HG02798 (cell line): ENCODE data around the gene MYL5.
"Not testable (repeated sequence)": the region's sequence is repeated elsewhere in the genome, so short reads cannot be mapped to it uniquely, and the experiment has no call there.

Experiments
- ATAC-seq: cut with Tn5 transposase; IDR thresholded peaks from one replicate; pipeline ENCODE4 v1.9.1; 2021; ENCODE audit warnings: mild to moderate bottlenecking; ENCODE audit not compliant: unreplicated experiment, poor library complexity

Gene MYL5

DNA sequence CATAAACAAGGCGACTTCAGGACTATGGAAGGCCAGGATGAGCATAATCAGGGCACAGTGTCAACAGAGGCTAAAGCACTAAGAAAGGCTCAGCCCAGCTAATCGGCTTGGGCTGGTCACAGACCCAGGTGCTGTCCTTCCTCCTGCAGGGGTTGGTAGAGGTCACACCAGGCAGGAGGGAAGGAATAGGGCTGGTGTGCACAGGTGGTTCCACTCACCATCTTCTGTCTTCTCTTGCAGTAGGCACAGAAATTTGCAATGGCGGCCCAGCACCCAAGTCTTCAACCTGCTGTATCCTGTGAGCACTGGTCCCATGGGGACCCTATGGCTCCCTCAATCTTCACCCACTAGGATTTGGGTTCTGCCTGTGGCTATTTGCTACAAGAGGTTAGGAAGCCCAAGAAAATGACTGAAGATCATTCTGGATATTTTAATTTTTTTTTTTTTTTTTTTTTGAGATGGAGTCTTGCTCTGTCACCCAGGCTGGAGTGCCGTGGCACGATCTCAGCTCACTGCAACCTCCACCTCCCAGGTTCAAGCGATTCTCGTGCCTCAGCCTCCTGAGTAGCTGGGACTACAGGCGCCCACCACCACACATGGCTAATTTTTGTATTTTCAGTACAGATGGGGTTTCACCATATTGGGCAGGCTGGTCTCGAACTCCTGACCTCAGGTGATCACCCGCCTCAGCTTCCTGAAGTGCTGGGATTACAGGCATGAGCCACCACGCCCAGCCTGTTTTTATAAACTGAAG, 4.4 kb upstream of the MYL5 start:
- ATAC-seq = not testable (repeated sequence)

DNA sequence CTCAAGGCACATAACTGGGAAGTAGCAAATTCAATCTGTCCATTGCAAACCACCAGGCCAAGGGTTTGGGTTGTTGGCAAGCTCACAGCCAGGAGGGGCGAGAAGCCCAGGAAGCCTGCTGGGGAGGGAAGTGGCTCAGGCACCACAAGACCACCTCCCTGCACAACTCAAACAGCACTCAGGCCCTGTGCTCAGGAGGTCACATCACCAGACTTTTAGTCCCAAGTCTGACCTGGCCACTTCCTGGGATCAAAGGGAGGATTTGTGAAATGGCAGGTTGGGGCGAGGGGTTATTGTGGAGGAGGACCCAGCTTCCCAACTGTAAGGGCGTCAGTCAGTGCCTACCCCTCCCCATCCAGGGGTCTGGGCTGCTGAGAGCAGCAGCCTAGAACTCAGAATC, 2.6 kb upstream of the MYL5 start:
- no peak for ATAC-seq

- no peak for ATAC-seq
Measured at GRCh38 chr4:673349-674091, 822 bp upstream of the MYL5 start.

DNA sequence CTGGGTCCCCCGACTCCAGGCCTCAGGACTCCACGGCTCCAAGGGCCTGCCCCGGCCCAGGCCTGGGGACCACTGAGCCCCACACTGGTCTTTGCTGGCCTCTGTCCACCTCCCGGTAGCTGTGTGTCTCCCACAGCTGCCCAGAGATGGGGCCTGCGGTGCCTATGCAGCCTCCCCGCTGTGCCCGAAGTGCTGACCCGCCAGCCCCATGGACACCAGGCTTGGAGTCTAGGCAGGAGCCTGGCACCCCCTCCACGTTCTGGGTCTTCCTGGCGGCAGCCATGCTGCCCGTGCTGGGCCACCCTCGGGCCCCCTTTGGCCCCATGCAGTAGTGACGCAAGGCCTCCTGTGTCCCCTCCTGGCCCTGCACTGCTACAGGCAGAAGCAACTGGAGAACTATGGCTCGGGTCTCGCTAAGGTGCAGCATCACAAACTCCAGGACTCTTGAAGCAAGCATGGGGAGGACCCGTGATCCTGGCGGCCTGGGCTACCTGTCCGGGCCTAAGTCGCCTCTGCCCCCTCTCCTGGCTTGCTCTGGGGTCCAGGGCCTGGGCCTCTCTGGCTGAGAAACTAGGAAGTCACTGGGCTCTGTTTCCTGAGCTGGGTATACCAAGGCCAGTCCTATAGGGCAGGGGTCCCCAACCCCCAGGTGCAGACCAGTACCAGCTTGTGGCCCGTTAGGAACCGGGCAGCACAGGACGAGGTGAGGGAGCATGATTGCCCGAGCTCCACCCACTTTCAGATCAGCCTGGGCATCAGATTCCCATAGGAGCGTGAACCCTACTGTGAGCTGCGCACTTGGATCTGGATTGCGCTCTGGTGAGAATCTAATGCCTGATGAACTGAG, 917 bp downstream of the MYL5 start:
- ATAC-seq = no peak

DNA sequence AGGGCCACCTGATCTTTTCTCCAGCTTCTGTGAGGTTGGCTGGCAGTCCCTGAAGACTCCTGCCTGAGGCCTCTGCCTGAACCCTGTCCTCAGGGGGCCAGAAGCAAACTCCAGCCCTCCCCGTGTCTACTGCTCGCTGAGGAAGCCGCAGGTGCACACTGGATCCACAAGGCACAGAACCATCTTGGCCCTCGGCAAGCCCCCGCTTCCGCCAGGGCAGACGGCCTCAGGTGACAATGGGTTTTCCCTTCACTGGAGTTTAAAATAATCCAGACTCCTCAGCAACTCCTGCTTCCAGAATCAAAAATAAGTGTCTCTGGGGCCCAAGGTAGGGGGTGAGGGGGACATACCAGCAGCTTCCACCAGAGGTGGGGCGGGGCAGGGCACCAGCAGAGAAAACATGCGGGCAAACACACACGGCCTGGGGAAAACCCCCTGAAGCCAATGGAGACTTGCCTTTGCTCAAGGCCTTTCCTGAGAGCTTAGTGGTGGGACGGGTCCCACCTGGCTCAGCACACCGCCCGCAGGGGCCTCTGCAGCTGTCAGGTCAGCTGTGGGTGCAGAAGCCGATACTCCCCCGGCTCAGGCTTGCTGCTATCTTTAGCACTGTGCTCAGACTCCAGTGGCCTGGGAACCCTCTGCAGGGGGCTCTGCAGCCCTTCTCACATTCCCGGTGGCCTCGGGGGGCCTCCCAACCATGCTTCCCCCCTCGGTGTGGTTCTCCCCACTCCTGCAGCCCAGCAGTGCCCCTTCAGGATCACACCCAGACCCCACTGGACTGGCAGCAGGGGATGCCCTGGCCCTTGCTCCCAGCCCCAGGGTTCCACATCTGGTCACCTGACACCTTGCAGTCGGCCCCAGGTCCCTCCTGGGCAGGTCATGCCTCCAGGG, 1.9 kb downstream of the MYL5 start:
- ATAC-seq = peak; percentile 30

DNA sequence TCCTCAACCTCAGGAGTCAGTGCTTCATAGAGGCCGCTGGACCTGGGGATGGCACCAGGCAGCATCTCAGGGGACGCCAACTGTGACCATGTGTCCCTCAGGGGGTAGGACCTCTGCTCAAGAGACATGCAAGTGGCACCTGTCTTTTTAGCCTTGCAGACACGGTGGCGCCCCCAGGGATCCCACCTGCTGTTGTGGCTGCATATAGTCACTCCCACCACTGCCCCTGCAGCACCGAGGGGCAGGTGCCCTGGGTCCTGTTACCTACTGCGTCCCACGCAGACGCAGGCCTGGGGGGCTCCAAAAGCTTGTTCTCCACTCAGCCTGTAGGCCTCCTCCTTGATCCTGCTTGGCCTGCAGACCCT, 2.5 kb downstream of the MYL5 start:
- ATAC-seq = no peak

DNA sequence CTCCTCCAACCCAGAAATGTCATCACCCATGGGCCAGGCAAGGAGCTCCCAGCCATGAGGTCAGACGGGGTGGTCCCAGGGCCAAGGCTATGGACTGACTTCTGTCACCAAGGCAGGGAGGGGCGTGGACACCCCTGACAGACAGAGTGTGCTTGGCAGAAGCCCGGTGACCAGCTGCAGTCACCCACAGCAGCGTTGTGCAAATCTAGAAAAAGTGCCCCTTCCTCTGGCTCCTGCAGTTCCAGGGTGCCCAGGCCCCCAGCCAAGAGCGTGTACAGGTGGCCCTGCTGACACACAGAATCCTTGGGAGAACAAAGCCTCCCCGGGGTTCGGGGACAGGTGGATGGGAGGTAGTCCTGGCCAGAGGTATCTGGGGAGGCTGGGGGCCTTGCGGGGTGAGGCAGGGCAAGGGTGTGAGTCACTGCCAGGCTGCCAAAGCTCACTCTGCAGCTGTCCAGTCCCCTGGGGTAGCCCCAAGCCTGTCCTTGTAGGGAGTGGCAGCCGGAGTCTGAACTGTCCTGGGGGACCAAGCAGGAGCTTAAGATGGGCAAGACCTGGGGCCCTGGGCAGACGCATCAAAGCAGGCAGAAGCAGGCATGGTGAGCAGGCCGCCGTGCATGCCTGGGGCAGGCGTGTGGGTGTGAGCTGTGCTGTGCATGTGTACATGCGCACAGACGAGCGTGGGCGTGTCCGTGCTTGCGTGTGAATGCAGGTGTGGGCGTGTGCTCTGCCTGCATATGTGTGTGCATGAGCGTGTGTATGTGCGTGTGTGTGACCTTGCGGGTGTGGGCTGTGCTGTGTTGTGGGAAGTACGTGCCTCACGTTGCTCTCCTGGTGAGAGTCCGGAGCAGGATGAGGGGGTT, 3.3 kb downstream of the MYL5 start:
- peak; percentile 14 for ATAC-seq

GRCh38 chr4:678331-679103, 4.2 kb downstream of the MYL5 start:
- ATAC-seq = no peak

- ATAC-seq = no peak
Measured at GRCh38 chr4:679104-679481, 4.8 kb downstream of the MYL5 start.

DNA sequence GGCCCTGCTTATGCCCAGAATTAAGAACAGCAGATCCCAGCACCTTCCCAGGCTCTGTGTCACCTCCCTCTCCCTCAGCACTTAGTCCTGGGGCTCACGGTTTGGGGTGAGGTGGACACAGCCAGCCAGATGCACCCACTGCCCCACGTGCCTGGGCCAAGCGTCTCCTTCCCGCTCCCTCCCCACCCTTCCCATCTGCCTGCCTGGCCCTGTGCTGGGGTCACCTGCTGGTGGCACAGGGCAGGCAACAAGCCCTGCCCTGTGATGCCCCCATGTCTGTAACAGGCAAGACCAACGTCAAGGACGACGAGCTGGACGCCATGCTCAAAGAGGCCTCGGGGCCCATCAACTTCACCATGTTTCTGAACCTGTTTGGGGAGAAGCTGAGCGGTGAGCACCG, 5.3 kb downstream of the MYL5 start:
- no peak for ATAC-seq

DNA sequence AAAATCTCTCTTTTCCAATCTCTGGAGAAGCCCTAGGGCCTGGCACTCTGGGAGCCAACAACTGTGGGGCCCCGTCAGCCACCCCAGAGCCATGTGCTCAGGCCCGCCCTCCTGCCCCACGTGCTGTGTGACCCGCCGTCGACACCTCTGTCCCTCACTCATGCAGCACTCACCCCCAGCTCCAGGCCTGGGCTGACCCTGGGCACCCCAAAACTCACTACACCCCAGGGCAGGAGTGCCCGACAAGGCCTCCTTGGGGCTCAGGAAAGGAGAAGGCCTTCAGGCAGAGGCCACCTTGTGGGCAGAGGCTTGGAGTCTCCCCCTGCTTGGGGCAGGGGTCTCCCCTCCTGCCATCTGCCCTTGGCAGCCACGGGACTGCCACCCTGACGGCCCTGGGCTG, 5.7 kb downstream of the MYL5 start:
- ATAC-seq = no peak

DNA sequence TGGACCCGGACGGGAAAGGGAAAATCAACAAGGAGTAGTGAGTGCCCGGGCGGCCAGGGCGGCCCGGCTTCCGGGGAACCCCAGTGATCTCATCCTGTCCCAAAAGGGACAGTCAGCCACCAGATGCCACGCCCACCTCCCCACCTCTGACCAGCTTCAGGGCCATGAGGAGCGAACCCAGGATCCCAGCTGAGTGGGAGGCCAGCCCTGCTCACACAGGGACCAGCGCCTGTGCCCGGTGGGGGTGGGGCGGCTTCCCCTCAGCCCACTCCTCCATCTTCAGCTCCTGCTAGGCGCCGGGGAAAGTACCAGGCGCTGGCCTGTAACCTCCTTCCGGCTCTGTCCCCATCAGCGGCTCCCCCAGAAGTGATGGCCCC, 6.2 kb downstream of the MYL5 start:
- no peak for ATAC-seq

- no peak for ATAC-seq
Measured at GRCh38 chr4:680928-681645, 6.7 kb downstream of the MYL5 start.

DNA sequence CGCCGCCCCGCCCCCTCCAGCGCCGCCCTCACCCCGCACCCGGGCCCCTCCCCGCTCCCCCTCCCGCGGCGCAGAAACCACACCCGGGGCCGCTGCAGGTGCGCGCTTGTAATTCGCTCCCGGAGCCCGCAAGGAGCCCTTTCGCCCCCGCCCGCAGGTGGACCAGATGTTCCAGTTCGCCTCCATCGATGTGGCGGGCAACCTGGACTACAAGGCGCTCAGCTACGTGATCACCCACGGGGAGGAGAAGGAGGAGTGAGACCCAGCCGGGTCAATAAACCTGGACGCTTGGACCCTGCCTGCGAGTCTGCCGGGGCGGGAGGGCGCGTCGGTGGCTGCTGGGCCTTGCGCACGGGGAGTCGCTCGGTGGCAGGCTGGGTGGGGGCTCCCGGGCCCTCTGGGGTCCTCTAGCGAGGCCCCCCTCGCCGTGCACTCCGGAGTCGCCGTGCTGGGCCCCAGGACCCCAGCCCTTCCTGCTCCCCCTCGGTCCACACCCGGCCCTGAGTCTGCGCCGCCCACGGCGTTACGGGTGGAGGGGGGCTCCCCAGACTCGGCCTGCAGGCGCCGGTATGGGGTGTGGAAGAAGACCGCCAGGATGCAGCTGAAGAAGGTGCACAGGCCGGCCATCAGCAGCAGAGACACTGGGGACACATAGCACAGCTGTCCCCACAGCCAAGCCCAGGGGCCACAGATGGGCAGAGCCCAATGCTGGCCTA, 7.6 kb downstream of the MYL5 start:
- no peak for ATAC-seq

- ATAC-seq = no peak
Measured at GRCh38 chr4:682490-683172, 8.3 kb downstream of the MYL5 start.

DNA sequence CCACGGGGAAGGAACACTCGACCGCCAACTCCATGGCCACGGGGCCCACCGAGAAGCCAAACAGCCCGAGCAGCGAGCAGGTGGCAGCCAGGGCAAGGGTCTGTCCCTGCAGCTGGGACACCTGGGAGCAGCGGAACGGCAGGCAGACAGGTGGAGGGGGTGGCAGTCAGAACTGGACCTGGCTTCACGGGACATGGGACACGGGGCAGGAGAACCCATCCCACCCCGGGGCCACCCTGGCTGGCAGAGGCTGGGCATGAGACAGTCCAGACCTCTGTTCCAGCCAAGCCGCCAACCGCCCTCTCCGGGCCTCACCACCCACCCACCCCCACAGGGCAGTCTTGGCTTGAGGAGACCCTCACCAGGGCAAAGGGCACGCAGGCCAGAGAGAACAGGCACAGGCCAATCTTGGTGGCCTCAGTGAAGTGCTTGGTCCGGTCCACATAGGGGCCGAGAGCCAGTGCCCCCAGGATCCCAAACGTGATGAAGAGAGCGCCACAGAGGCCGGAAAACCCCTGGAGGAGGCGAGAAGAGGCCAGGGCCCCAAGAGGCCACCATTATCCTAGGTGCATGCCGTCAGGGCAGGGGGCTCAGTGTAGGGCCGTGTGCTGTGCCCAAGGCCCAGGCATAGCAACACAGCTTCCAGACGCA, 9.0 kb downstream of the MYL5 start:
- ATAC-seq = no peak
